GM18517 (cell line): ENCODE measurements around the gene APBA2.

Experiments used
- ATAC-seq: cut with Tn5 transposase; IDR thresholded peaks from one replicate; pipeline ENCODE4 v1.9.1; 2021; ENCODE audit warnings: mild to moderate bottlenecking, moderate library complexity; ENCODE audit not compliant: unreplicated experiment

The APBA2 gene

GRCh38 chr15:28895146-28895545 lies 9.4 kb downstream of the APBA2 start:
- no peak for ATAC-seq

GRCh38 chr15:28895566-28895965 lies 9.8 kb downstream of the APBA2 start:
- no peak for ATAC-seq

- ATAC-seq: no peak
These were observed 11.2 kb downstream of the APBA2 start for GRCh38 chr15:28896951-28897350.

GRCh38 chr15:28897861-28898585 lies 12.2 kb downstream of the APBA2 start:
- no peak for ATAC-seq

- ATAC-seq: no peak
These were observed 13.4 kb downstream of the APBA2 start for GRCh38 chr15:28899061-28899738.

- ATAC-seq: no peak
These were observed 14.5 kb downstream of the APBA2 start for GRCh38 chr15:28900041-28900891.

- no peak for ATAC-seq
These were observed 15.3 kb downstream of the APBA2 start for GRCh38 chr15:28900892-28901586.

- ATAC-seq: no peak
These were observed 15.8 kb downstream of the APBA2 start for GRCh38 chr15:28901587-28901980.

GRCh38 chr15:28901987-28902745 lies 16.4 kb downstream of the APBA2 start:
- ATAC-seq: no peak

GRCh38 chr15:28902856-28903255 lies 17.1 kb downstream of the APBA2 start:
- ATAC-seq: no peak

GRCh38 chr15:28903555-28903954 lies 17.8 kb downstream of the APBA2 start:
- ATAC-seq: no peak

- ATAC-seq: no peak
These were observed 18.2 kb downstream of the APBA2 start for GRCh38 chr15:28904003-28904402.

GRCh38 chr15:28904541-28905315 lies 19.0 kb downstream of the APBA2 start:
- no peak for ATAC-seq

- no peak for ATAC-seq
These were observed 21.7 kb downstream of the APBA2 start for GRCh38 chr15:28907338-28907960.

- no peak for ATAC-seq
These were observed 24.3 kb downstream of the APBA2 start for GRCh38 chr15:28909958-28910500.

GRCh38 chr15:28911310-28911931 lies 25.6 kb downstream of the APBA2 start:
- ATAC-seq: no peak

GRCh38 chr15:28912422-28912821 lies 26.6 kb downstream of the APBA2 start:
- ATAC-seq: no peak

- ATAC-seq: no peak
These were observed 27.5 kb downstream of the APBA2 start for GRCh38 chr15:28913171-28913765.
